H1 (cell line): ENCODE data around the gene IGLON5. TPM values are rescaled to one million over a fixed set of nuclear protein-coding genes. Genes with fewer than 3 reads are reported as not detected.

ENCODE experiments used
- BACH1 ChIP-seq: IDR thresholded peaks from 2 replicates; pipeline ENCODE4 v1.6.1; 2012; ENCODE audit warnings: low read length, improper control_type of control experiment
- CEBPB ChIP-seq: IDR thresholded peaks from 2 replicates; pipeline ENCODE4 v1.6.1; 2012; ENCODE audit warnings: low read depth, low read length
- CHD7 ChIP-seq: fragments of 300-600 bp; sonication (generic); IDR thresholded peaks from 2 replicates; pipeline ENCODE4 v1.7.1; 2012; ENCODE audit warnings: low read length, moderate library complexity, mild to moderate bottlenecking, inconsistent platforms; ENCODE audit not compliant: insufficient replicate concordance
- EP300 ChIP-seq, 2 experiments: IDR thresholded peaks; 1 replicate in 1 of 2; 2 replicates in 1 of 2; pipeline ENCODE4 v1.6.1; 2011 to 2012; ENCODE audit warnings: low read depth in 2 of 2, low read length in 2 of 2, mild to moderate bottlenecking in 2 of 2, borderline replicate concordance in 1 of 2, inconsistent platforms in 1 of 2, moderate library complexity in 1 of 2
- KDM4A ChIP-seq: IDR thresholded peaks from one replicate; pipeline ENCODE4 v1.7.1; 2012; ENCODE audit warnings: low read depth, mild to moderate bottlenecking, moderate library complexity, low read length, inconsistent platforms; ENCODE audit not compliant: severe bottlenecking
- POLR2A ChIP-seq, 2 experiments: IDR thresholded peaks; 1 replicate in 1 of 2; 2 replicates in 1 of 2; pipeline ENCODE4 v1.6.1; 2011; ENCODE audit warnings: low read depth in 2 of 2, low read length in 2 of 2, mild to moderate bottlenecking in 2 of 2; ENCODE audit errors: control extremely low read depth in 1 of 2
- POLR2AphosphoS5 ChIP-seq: IDR thresholded peaks from 2 replicates; pipeline ENCODE4 v1.6.1; 2011; ENCODE audit warnings: low read depth, low read length
- RBBP5 ChIP-seq: IDR thresholded peaks from 2 replicates; pipeline ENCODE4 v1.7.1; 2012; ENCODE audit warnings: low read depth, mild to moderate bottlenecking, inconsistent platforms, low read length, moderate library complexity, borderline replicate concordance
- SIN3A ChIP-seq, 2 experiments: IDR thresholded peaks in 1 of 2; conservative IDR thresholded peaks in 1 of 2; 2 replicates each; pipeline ENCODE4 v1.6.1; 2011 to 2012; ENCODE audit warnings: low read length in 2 of 2, improper control_type of control experiment in 1 of 2, low read depth in 1 of 2, mild to moderate bottlenecking in 1 of 2
- TAF1 ChIP-seq: IDR thresholded peaks from 2 replicates; pipeline ENCODE4 v1.6.1; 2011; ENCODE audit warnings: mild to moderate bottlenecking, low read depth, low read length
- polyA plus RNA-seq, 7 experiments: library from polyadenylated mRNA; depleted of rRNA in 3 of 7; stranded (reverse) in 5 of 7; unstranded in 2 of 7; fragments of >200 nt in 5 of 7; fragments of 200-250 nt in 2 of 7; gene quantifications; 1 replicate in 5 of 7; 2 replicates in 1 of 7; 4 replicates in 1 of 7; pipeline versions ENCODE4 v1.2.1 to v1.2.3, GENCODE V29; 2011 to 2013; ENCODE audit warnings: missing spikeins in 2 of 7, mixed read lengths in 2 of 7
- total RNA-seq: library from RNA; stranded (reverse); fragmentation: NEBNext Ultra II Directional; extraction: Animal tissue kit (Norgen Biotek cat#: 25700); gene quantifications from 2 replicates; pipeline ENCODE4 v1.2.1, GENCODE V29; 2021

The IGLON5 gene
- total and polyA plus RNA-seq, 2 of the 8 experiments (the other 6 are each of a cell fraction or from before 2014, with no cell fraction given), result 31.8 to 34.6 TPM

- peak; percentile 68 for TF ChIP-seq RBBP5
- TF ChIP-seq EP300 (IDR thresholded peaks at IDR 0.05; ENCODE audit: borderline replicate concordance in 1 of 2, low read depth in 2 of 2, low read length in 2 of 2), result no peak
- TF ChIP-seq KDM4A, result peak; percentile 17
- peak; percentile 34; the same call in 1 of the 2 replicates for TF ChIP-seq BACH1
- TF ChIP-seq POLR2AphosphoS5, result peak; percentile 86
- TF ChIP-seq SIN3A (conservative IDR thresholded peaks at IDR 0.05 in 1 of 2, IDR thresholded peaks at IDR 0.05 in 1 of 2; ENCODE audit: low read depth in 1 of 2, low read length in 2 of 2), result peak in 1 of 2 experiments; percentile 22; a peak in 2 of 4 replicates
- no peak for TF ChIP-seq CEBPB
- no peak for TF ChIP-seq CHD7
- TF ChIP-seq TAF1, result peak; percentile 81
- peak in 1 of 2 experiments; percentile 90; a peak in 2 of 3 replicates for TF ChIP-seq POLR2A (IDR thresholded peaks at IDR 0.05; ENCODE audit: control extremely low read depth in 1 of 2, low read depth in 2 of 2, low read length in 2 of 2)
These were observed 55.2 kb downstream of the IGLON5 start (continued) for GRCh38 chr19:51366389-51367254.
